Neural progenitor cell (in vitro differentiated cells): ENCODE data around the gene DBNL. TPM values are rescaled to one million over a fixed set of nuclear protein-coding genes. Genes with fewer than 3 reads are reported as not detected.
"Not testable (repeated sequence)": the region's sequence is repeated elsewhere in the genome, so short reads cannot be mapped to it uniquely, and the experiment has no call there.

ENCODE experiments used
- DNase-seq: peaks from one replicate; pipeline ENCODE4 v3.0.0-alpha.2; 2016; ENCODE audit warnings: low spot score
- H2AFZ ChIP-seq: fragments of 200-600 bp; sonication (generic); replicated peaks from 2 replicates; pipeline ENCODE4 v1.6.1; 2016; ENCODE audit warnings: antibody characterized with exemption
- H3F3A ChIP-seq: fragments of 200-600 bp; sonication (generic); 2 replicates; pipeline ENCODE4 v1.6.1; 2016; ENCODE audit warnings: antibody characterized with exemption, low read depth
- H3K27ac ChIP-seq: fragments of 200-600 bp; sonication (generic); 2 replicates; pipeline ENCODE4 v1.5.1; 2016; ENCODE audit warnings: mild to moderate bottlenecking
- H3K27me3 ChIP-seq: fragments of 200-600 bp; sonication (generic); 2 replicates; pipeline ENCODE4 v1.6.1; 2016; ENCODE audit warnings: mild to moderate bottlenecking, moderate library complexity
- H3K36me3 ChIP-seq: fragments of 200-600 bp; sonication (generic); 2 replicates; pipeline ENCODE4 v1.5.1; 2016
- H3K4me1 ChIP-seq: fragments of 200-600 bp; sonication (generic); 2 replicates; pipeline ENCODE4 v1.6.1; 2016; ENCODE audit warnings: mixed run types
- H3K4me2 ChIP-seq: fragments of 200-600 bp; sonication (generic); 2 replicates; pipeline ENCODE4 v1.6.1; 2016
- H3K4me3 ChIP-seq: fragments of 200-600 bp; sonication (generic); 2 replicates; pipeline ENCODE4 v1.5.1; 2016
- H3K79me2 ChIP-seq: fragments of 200-600 bp; sonication (generic); 2 replicates; pipeline ENCODE4 v1.6.1; 2016; ENCODE audit warnings: low read depth
- H3K9ac ChIP-seq: fragments of 200-600 bp; sonication (generic); 2 replicates; pipeline ENCODE4 v1.6.1; 2016
- H3K9me3 ChIP-seq: fragments of 200-600 bp; sonication (generic); 2 replicates; pipeline ENCODE4 v1.5.1; 2016; ENCODE audit warnings: low read depth
- H4K20me1 ChIP-seq: fragments of 200-600 bp; sonication (generic); 2 replicates; pipeline ENCODE4 v1.6.1; 2016; ENCODE audit warnings: low read depth
- H3K27ac Mint-ChIP-seq: 3 replicates; pipeline ENCODE4 v1.8.0; 2021; ENCODE audit warnings: mixed read lengths
- H3K27me3 Mint-ChIP-seq: 2 replicates; pipeline ENCODE4 v1.8.0; 2022; ENCODE audit warnings: low read depth, mild to moderate bottlenecking, inconsistent platforms, moderate library complexity, mixed read lengths; ENCODE audit not compliant: insufficient read depth
- H3K36me3 Mint-ChIP-seq: 3 replicates; pipeline ENCODE4 v1.8.0; 2021; ENCODE audit warnings: mixed read lengths
- H3K4me1 Mint-ChIP-seq: 3 replicates; pipeline ENCODE4 v1.8.0; 2021; ENCODE audit warnings: mixed read lengths
- H3K4me3 Mint-ChIP-seq: 3 replicates; pipeline ENCODE4 v1.8.0; 2021; ENCODE audit warnings: mild to moderate bottlenecking, moderate library complexity, mixed read lengths
- H3K9me3 Mint-ChIP-seq: 3 replicates; pipeline ENCODE4 v1.8.0; 2020; ENCODE audit warnings: mixed read lengths
- total RNA-seq: library from RNA; depleted of rRNA; stranded (reverse); fragments of >200 nt; gene quantifications from 2 replicates; pipeline ENCODE4 v1.2.3, GENCODE V29; 2015; ENCODE audit warnings: low replicate concordance

DBNL gene
- total RNA-seq, 1 donor from 2014 or later = 31.4 TPM

DNA sequence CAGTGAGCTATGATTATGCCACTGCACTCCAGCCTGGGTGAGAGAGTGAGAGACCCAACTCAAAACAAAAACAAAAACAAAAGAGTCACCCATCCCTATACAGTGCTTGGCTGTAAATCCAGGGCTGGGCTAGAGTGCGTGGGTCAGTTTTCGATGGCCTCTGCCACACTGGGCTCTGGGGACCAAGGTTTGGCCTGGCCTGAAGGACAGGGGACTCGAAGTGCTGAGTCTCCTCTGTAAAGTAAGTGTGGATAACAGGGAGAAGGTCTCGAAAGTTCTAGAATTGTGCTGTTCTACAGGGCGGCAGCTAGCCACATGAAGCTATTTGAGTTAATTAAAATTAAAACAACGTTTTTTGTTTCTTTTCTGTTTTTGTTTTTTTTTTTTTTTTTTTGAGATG lies 12.5 kb upstream of the DBNL start:
- H3F3A ChIP-seq, H3K27me3 Mint-ChIP-seq: not testable (repeated sequence)

DNA sequence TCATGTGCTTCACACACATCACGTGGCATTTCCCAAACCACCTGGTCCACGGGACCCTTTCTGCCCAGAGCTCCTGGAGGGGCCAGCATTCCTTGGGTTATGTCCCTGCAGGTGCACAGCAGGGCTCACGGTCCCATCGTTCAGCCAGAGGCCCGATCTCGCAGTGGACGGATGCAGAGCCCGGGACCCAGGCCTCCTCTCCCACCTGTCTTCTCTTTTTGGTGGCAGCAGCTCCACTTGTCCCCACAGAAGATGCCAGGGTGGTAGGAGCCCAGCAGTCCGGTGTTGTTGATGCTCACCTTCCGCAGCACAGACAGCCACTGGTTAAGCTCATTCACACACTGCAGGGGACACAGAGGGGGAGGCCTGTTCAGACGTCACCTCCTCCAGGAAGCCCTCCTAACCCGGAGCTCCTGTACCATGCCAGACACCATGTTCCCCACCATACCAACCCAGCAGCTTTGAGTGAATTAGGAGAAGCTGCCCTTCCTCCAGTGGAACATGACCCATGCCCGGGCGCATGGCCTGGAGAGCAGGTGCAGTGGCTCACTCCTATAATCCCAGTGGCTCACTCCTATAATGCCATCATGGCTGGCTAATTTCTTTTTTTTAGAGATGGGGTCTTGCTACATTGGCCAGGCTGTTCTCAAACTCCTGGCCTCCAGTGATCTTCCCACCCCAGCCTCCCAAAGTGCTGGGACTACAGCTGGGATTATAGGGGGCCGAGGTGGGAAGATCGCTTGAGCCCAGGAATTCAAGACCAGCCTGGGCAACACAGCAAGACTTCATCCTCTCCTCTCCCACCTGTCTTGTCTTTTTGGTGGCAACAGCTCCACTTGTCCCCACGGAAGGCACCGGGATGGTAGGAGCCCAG lies 10.3 kb upstream of the DBNL start:
- not testable (repeated sequence) for H3K27ac ChIP-seq, H3K36me3 Mint-ChIP-seq, H3K27me3 Mint-ChIP-seq, H3K79me2 ChIP-seq, H3F3A ChIP-seq, H3K4me1 Mint-ChIP-seq, H2AFZ ChIP-seq, H3K4me1 ChIP-seq, H3K27me3 ChIP-seq, H3K4me3 ChIP-seq, H4K20me1 ChIP-seq, H3K9me3 ChIP-seq, H3K36me3 ChIP-seq, H3K4me2 ChIP-seq, H3K9ac ChIP-seq, H3K27ac Mint-ChIP-seq, H3K9me3 Mint-ChIP-seq, DNase-seq, H3K4me3 Mint-ChIP-seq

More for the DNA sequence above, 12.5 kb upstream of the DBNL start:
- not testable (repeated sequence) for H3K27ac ChIP-seq, H3K4me1 ChIP-seq, H3K9ac ChIP-seq, H3K79me2 ChIP-seq, H3K9me3 ChIP-seq, H3K4me1 Mint-ChIP-seq, H4K20me1 ChIP-seq, H3K4me3 ChIP-seq, H3K27ac Mint-ChIP-seq, H3K4me2 ChIP-seq, H3K36me3 ChIP-seq, H3K27me3 ChIP-seq, DNase-seq, H2AFZ ChIP-seq, H3K9me3 Mint-ChIP-seq, H3K4me3 Mint-ChIP-seq, H3K36me3 Mint-ChIP-seq

- not testable (repeated sequence) for H3K36me3 ChIP-seq, H3K9ac ChIP-seq, H3K4me3 Mint-ChIP-seq, H2AFZ ChIP-seq, H3K27ac ChIP-seq, H3K4me1 ChIP-seq, H3K9me3 ChIP-seq, H3K4me3 ChIP-seq, H3K27me3 Mint-ChIP-seq, H3K4me1 Mint-ChIP-seq, H3F3A ChIP-seq, H4K20me1 ChIP-seq, H3K9me3 Mint-ChIP-seq, H3K27ac Mint-ChIP-seq, DNase-seq, H3K4me2 ChIP-seq, H3K79me2 ChIP-seq, H3K36me3 Mint-ChIP-seq
- peaks cover 27% of the 10 kb centered on the region for H3K27me3 ChIP-seq
Measured at GRCh38 chr7:44036364-44036763, 8.1 kb upstream of the DBNL start.

GRCh38 chr7:44037951-44038350 lies 6.6 kb upstream of the DBNL start:
- DNase-seq, H3K4me3 ChIP-seq, H3K36me3 Mint-ChIP-seq, H3K9me3 Mint-ChIP-seq, H3K4me2 ChIP-seq, H4K20me1 ChIP-seq, H3K9me3 ChIP-seq, H3K36me3 ChIP-seq, H3K4me1 ChIP-seq, H3K4me1 Mint-ChIP-seq, H3K27ac ChIP-seq, H3K79me2 ChIP-seq, H3K27ac Mint-ChIP-seq, H3K9ac ChIP-seq, H2AFZ ChIP-seq, H3K4me3 Mint-ChIP-seq: not testable (repeated sequence)
- Histone ChIP-seq H3F3A (peaks cover 10% of the 10 kb centered on the region), H3K27me3 (peaks cover 42% of the 10 kb centered on the region)
- peaks cover 16% of the 10 kb centered on the region for H3K27me3 Mint-ChIP-seq

DNA sequence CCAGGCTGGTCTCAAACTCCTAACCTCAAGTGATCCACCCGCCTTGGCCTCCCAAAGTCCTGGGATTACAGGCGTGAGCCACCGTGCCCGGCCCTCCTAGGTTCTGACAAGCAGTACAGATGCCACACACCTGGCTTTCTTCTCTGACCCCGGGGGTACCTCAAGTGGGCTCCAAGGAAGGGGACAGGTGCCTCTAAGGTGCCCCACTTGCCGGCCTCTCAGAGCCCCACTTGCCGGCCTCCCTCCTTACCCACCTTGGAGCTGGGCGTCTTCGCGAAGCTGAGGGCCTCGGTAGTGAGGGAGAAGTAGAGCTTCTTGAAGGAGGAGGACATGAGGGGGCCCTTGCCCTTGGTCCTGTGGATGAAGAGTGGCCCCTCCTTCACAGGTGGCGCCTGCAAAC lies 5.9 kb upstream of the DBNL start:
- not testable (repeated sequence) for H3K36me3 Mint-ChIP-seq, H2AFZ ChIP-seq, H3K9ac ChIP-seq, H3K79me2 ChIP-seq, H3K4me1 ChIP-seq, H4K20me1 ChIP-seq, H3K4me2 ChIP-seq, H3K36me3 ChIP-seq, DNase-seq, H3K4me3 Mint-ChIP-seq, H3K27ac Mint-ChIP-seq, H3K4me3 ChIP-seq, H3K9me3 Mint-ChIP-seq, H3K27ac ChIP-seq, H3K4me1 Mint-ChIP-seq, H3K9me3 ChIP-seq
- peaks cover 11% of the 10 kb centered on the region for H3F3A ChIP-seq
- peaks cover 42% of the 10 kb centered on the region for H3K27me3 ChIP-seq
- peaks cover 15% of the 10 kb centered on the region for H3K27me3 Mint-ChIP-seq

GRCh38 chr7:44038961-44039558 lies 5.4 kb upstream of the DBNL start:
- H3K4me3 ChIP-seq = peak overlapping the region; percentile 13
- H3K79me2 ChIP-seq, H3K4me1 ChIP-seq, H3K9me3 Mint-ChIP-seq, H2AFZ ChIP-seq, H3K27ac Mint-ChIP-seq, H3K27ac ChIP-seq, H3K9me3 ChIP-seq, H3K9ac ChIP-seq, H3K36me3 Mint-ChIP-seq, H3K4me1 Mint-ChIP-seq, H4K20me1 ChIP-seq, H3K36me3 ChIP-seq: not testable (repeated sequence)
- H3F3A ChIP-seq = peaks cover 16% of the 10 kb centered on the region
- H3K4me3 Mint-ChIP-seq = peak overlapping the region; percentile 81
- H3K4me2 ChIP-seq = peak overlapping the region; percentile 68
- peaks cover 45% of the 10 kb centered on the region for H3K27me3 ChIP-seq
- DNase-seq = peak; percentile 57
- peaks cover 14% of the 10 kb centered on the region for H3K27me3 Mint-ChIP-seq

DNA sequence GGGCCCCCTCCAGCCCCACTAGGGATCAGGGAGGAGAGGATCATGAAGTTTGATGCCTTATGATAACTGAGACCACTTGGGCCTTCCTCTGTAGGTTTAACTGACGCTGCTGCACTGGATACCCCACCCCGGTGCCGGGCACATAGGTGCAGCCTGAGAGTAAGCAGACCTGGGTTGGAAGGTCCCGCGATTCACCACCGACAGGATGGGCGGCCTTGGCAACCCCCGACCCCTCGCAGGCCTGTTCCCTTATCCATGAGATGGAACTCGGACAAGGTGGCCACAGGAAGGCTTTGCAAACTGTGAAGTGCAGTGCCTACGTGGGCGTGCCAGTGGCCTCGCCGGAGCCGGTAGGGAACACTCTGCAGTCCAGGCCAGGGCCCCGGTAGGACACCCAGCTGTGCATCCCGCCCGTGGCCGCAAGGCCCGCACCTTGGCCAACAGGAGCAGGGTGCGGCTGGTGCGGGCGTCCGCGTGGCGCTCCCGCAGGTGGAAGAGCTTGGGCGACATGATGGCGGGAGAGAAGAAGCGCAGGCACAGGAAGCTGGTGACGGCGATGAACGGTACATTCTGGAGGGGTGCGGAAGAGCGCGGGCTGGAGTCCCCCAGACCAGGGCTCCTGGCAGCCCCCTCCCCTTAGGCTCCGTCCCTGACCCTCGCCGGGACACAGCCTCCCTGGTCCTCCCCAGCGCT lies 4.6 kb upstream of the DBNL start:
- H3K4me2 ChIP-seq = peak overlapping the region; percentile 72
- not testable (repeated sequence) for H3K27ac ChIP-seq, H3K9me3 Mint-ChIP-seq, H3K36me3 Mint-ChIP-seq, DNase-seq, H3K9me3 ChIP-seq, H3K79me2 ChIP-seq, H3K4me3 Mint-ChIP-seq, H4K20me1 ChIP-seq, H3K27ac Mint-ChIP-seq, H3K9ac ChIP-seq, H3K36me3 ChIP-seq, H3K4me1 ChIP-seq
- H3K4me3 ChIP-seq = peak overlapping the region; percentile 42
- peaks cover 19% of the 10 kb centered on the region for H3F3A ChIP-seq
- H2AFZ ChIP-seq = peak overlapping the region; percentile 50
- H3K27me3 ChIP-seq = peaks cover 45% of the 10 kb centered on the region
- Mint-ChIP-seq H3K4me1 (peaks cover 10% of the 10 kb centered on the region), H3K27me3 (peaks cover 14% of the 10 kb centered on the region)
